GM12878 (cell line): ENCODE measurements around the gene IBA57. TPM values are rescaled to one million over a fixed set of nuclear protein-coding genes. Genes with fewer than 3 reads are reported as not detected.

Source experiments
- ATAC-seq: fragments of 200-7000 bp; cut with Tn5 transposase; 3 replicates; pipeline ENCODE4 v1.9.1; 2020; ENCODE audit warnings: mild to moderate bottlenecking, moderate library complexity
- BruUV-seq: library from RNA; stranded (reverse); fragments of 400-500 nt; replicated peaks from 2 replicates; lab custom pipeline; 2021; lab: Mats Ljungman, UMichigan
- CTCF ChIA-PET: fragments of 300-600 bp; sonication (Branson Sonifier 250); formaldehyde crosslinking; extraction: SDS; loops from one replicate; lab custom pipeline; 2021; ENCODE audit warnings: inconsistent platforms; lab: Yijun Ruan, JAX
- POLR2A ChIA-PET: fragments of 350-600 bp; formaldehyde crosslinking; extraction: SDS; loops from one replicate; lab custom pipeline; 2021; ENCODE audit warnings: inconsistent platforms; lab: Charles Lee
- RAD21 ChIA-PET: fragments of 300-600 bp; sonication (Branson Sonifier 250); formaldehyde crosslinking; loops from one replicate; lab custom pipeline; 2023; ENCODE audit warnings: antibody characterized with exemption; ENCODE audit not compliant: unreplicated experiment; lab: Charles Lee
- SMC1A ChIA-PET: fragments of 300-600 bp; sonication (Branson Sonifier 250); formaldehyde crosslinking; loops from one replicate; lab custom pipeline; 2023; ENCODE audit not compliant: unreplicated experiment, uncharacterized antibody; lab: Charles Lee
- DNase-seq: peaks from one replicate; pipeline ENCODE4 v3.0.0-alpha.2; 2011; ENCODE audit warnings: low read depth, low spot score
- FAIRE-seq: peaks from 3 replicates; lab custom pipeline; 2011; peaks lifted over from hg19 to GRCh38; lab: Jason Lieb, UNC
- H2AFZ ChIP-seq: 2 replicates; pipeline ENCODE4 v1.6.0; 2011; ENCODE audit warnings: low read depth, low read length, control low read depth; ENCODE audit not compliant: control insufficient read depth
- H3K27ac ChIP-seq: 2 replicates; pipeline ENCODE4 v1.5.1; 2011; ENCODE audit warnings: control low read depth; ENCODE audit not compliant: control insufficient read depth, insufficient read depth
- H3K27me3 ChIP-seq, 2 experiments: replicated peaks in 1 of 2; 2 replicates each; pipeline versions ENCODE4 v1.6.0 to v1.6.1; 2011; ENCODE audit warnings: low read length in 1 of 2; ENCODE audit not compliant: control insufficient read depth in 2 of 2, insufficient read depth in 2 of 2
- H3K36me3 ChIP-seq, 2 experiments: 2 replicates each; pipeline ENCODE4 v1.5.1; 2011; ENCODE audit warnings: low read length in 1 of 2; ENCODE audit not compliant: control insufficient read depth in 2 of 2, insufficient read depth in 2 of 2
- H3K4me1 ChIP-seq: 2 replicates; pipeline ENCODE4 v1.6.1; 2011; ENCODE audit warnings: mild to moderate bottlenecking, low read length, moderate library complexity, mixed read lengths; ENCODE audit not compliant: control insufficient read depth, insufficient read depth
- H3K4me2 ChIP-seq: 2 replicates; pipeline ENCODE4 v1.6.0; 2011; ENCODE audit warnings: control low read depth; ENCODE audit not compliant: control insufficient read depth, insufficient read depth
- H3K4me3 ChIP-seq: fragments of 200-600 bp; sonication (generic); 2 replicates; pipeline ENCODE4 v1.5.1; 2016
- H3K79me2 ChIP-seq: 2 replicates; pipeline ENCODE4 v1.6.0; 2011; ENCODE audit warnings: low read length; ENCODE audit not compliant: control insufficient read depth, insufficient read depth
- H3K9ac ChIP-seq: 2 replicates; pipeline ENCODE4 v1.8.0; 2011; ENCODE audit warnings: low read length, control low read depth, mixed read lengths; ENCODE audit not compliant: control insufficient read depth, insufficient read depth
- H3K9me3 ChIP-seq: replicated peaks from 3 replicates; pipeline ENCODE4 v1.5.1; 2011; ENCODE audit warnings: mild to moderate bottlenecking, low read length; ENCODE audit not compliant: control insufficient read depth, insufficient read depth
- H4K20me1 ChIP-seq: 2 replicates; pipeline ENCODE4 v1.6.0; 2011; ENCODE audit not compliant: control insufficient read depth, insufficient read depth
- CREM ChIP-seq: IDR thresholded peaks from 2 replicates; pipeline ENCODE4 v1.6.1; 2014; ENCODE audit warnings: antibody characterized with exemption, low read depth
- EZH2 ChIP-seq: IDR thresholded peaks from 2 replicates; pipeline ENCODE4 v1.6.1; 2012; ENCODE audit warnings: low read depth, mild to moderate bottlenecking, control low read depth, inconsistent platforms, low read length, borderline replicate concordance; ENCODE audit not compliant: control insufficient read depth
- MAX ChIP-seq: IDR thresholded peaks from 2 replicates; pipeline ENCODE4 v1.6.1; 2012; ENCODE audit warnings: low read depth, low read length, improper control_type of control experiment
- NFXL1 ChIP-seq: fragments of 450-650 bp; IDR thresholded peaks from 2 replicates; pipeline ENCODE4 v1.6.1; 2017; ENCODE audit warnings: antibody characterized with exemption, mild to moderate bottlenecking, borderline replicate concordance
- NFYA ChIP-seq: IDR thresholded peaks from 2 replicates; pipeline ENCODE4 v1.6.1; 2011; ENCODE audit warnings: low read depth, mild to moderate bottlenecking, low read length, improper control_type of control experiment, borderline replicate concordance
- NR2C1 ChIP-seq: fragments of 450-650 bp; IDR thresholded peaks from 2 replicates; pipeline ENCODE4 v1.6.1; 2017; ENCODE audit warnings: antibody characterized with exemption, mild to moderate bottlenecking, moderate library complexity
- RAD51 ChIP-seq: fragments of 450-650 bp; IDR thresholded peaks from 2 replicates; pipeline ENCODE4 v1.6.1; 2016; ENCODE audit warnings: moderate library complexity, mild to moderate bottlenecking, inconsistent platforms
- USF1 ChIP-seq: IDR thresholded peaks from 2 replicates; pipeline ENCODE4 v1.6.1; 2011; ENCODE audit warnings: borderline replicate concordance, low read depth, mild to moderate bottlenecking, moderate library complexity, mixed read lengths, low read length; ENCODE audit not compliant: insufficient read depth; ENCODE audit errors: extremely low read length
- WRNIP1 ChIP-seq: IDR thresholded peaks from 2 replicates; pipeline ENCODE4 v1.6.1; 2011; ENCODE audit warnings: low read depth, low read length, improper control_type of control experiment, borderline replicate concordance
- ZZZ3 ChIP-seq: IDR thresholded peaks from 2 replicates; pipeline ENCODE4 v1.6.1; 2011; ENCODE audit warnings: low read depth; ENCODE audit not compliant: control insufficient read depth, insufficient read length
- WGBS: methylation state at CpG from one replicate; pipeline ENCODE4 v1.1.6; 2016; ENCODE audit warnings: low lambda C conversion rate; ENCODE audit not compliant: insufficient replicate concordance, insufficient coverage; ENCODE audit errors: missing lambda C conversion rate; 5-methylcytosine and 5-hydroxymethylcytosine counted together
- in situ Hi-C: fragments of 300-500 bp; cut with MboI; formaldehyde crosslinking; loops from 9 replicates; pipeline ENCODE4 v1.14.3; 2018; ENCODE audit warnings: mixed read lengths
- intact Hi-C: fragments of 100-400 bp; cut with micrococcal nuclease; formaldehyde crosslinking; loops from one replicate; pipeline ENCODE4 v1.14.2; 2022; ENCODE audit not compliant: unreplicated experiment
- polyA plus RNA-seq, 11 experiments: library from polyadenylated mRNA; depleted of rRNA in 4 of 11; unstranded in 6 of 11; stranded (reverse) in 5 of 11; fragments of >200 nt; fragmentation: Nextera tagmentation in 4 of 11; fragmentation: Illumina TruSeq in 1 of 11; extraction: Ambion mirVana in 4 of 11; extraction: Trizol in 1 of 11; gene quantifications; 1 replicate in 1 of 11; 2 replicates in 10 of 11; pipeline versions ENCODE4 v1.2.1 to v1.2.3, GENCODE V29; 2011 to 2016; ENCODE audit warnings: inconsistent platforms in 2 of 11, missing spikeins in 2 of 11, low read depth in 1 of 11
- total RNA-seq, 4 experiments: library from RNA; depleted of rRNA in 3 of 4; stranded (reverse); fragments of >200 nt in 3 of 4; fragmentation: Illumina TruSeq in 1 of 4; extraction: Trizol in 1 of 4; gene quantifications; 2 replicates each; pipeline versions ENCODE4 v1.2.1 to v1.2.3, GENCODE V29; 2013 to 2021

Gene IBA57
- total and polyA plus RNA-seq, 10 of the 15 experiments (the other 5 are each of a cell fraction or from before 2014, with no cell fraction given): 0.51 to 8.6 (median 3.7) TPM

DNA sequence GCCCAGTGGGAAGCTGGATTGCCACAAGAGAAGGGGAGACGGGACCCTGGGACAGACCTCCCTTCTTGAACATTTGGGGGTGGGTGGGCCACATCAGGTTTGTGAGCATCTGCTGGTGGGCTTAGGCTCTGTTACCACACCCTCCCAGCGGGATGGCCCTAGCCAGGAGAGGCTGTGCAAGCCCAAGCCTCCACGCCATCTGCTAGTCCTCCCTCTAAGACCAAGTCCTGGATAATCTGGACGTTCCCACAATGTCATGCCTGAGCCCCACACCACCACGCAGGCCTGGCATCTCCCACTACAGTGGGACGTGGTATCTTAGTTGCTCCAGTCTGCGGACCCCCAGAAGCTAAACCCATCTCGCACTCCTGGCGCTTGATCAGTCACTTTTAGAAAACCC lies 3.7 kb upstream of the IBA57 start:
- intact Hi-C loops (no loop called here), in situ Hi-C loops (no loop called here)
- ChIA-PET CTCF (no interaction called here), RAD21 (no interaction called here), SMC1A (interaction anchor here (0.6 kb wide), 1 partner anchor 48 kb away, joined by 3 read pairs; no protein-coding TSS in a partner anchor), POLR2A (interaction anchor here (1.1 kb wide), 2 partner anchors 9 to 21 kb away, joined by 3 read pairs; no protein-coding TSS in a partner anchor)
- TF ChIP-seq NFYA: no peak
- no peak for TF ChIP-seq RAD51
- no peak for TF ChIP-seq MAX
- no peak for TF ChIP-seq USF1
- TF ChIP-seq NFXL1: no peak
- no peak for TF ChIP-seq CREM
- TF ChIP-seq WRNIP1: no peak
- no peak for TF ChIP-seq ZZZ3
- no peak for TF ChIP-seq NR2C1
- TF ChIP-seq EZH2: no peak
- H4K20me1 ChIP-seq: no peaks in the 10 kb centered on the region; the same call in 1 of the 2 replicates
- no peak overlapping the region for H3K9ac ChIP-seq
- WGBS: 47% methylated on average over 9 of the region's 9 CpGs
- no peaks in the 10 kb centered on the region for H3K27me3 ChIP-seq
- H3K4me1 ChIP-seq: peaks cover 7% of the 10 kb centered on the region
- H3K4me3 ChIP-seq: no peak overlapping the region
- H3K9me3 ChIP-seq: no peaks in the 10 kb centered on the region
- ATAC-seq: no peak
- FAIRE-seq: no peak
- no peak overlapping the region for H3K4me2 ChIP-seq
- H3K27ac ChIP-seq: no peak overlapping the region
- no peaks in the 10 kb centered on the region for H3K36me3 ChIP-seq
- BruUV-seq: no TSS peak
- H3K79me2 ChIP-seq: peaks cover 4% of the 10 kb centered on the region
- no peak for DNase-seq
- no peak overlapping the region for H2AFZ ChIP-seq
